CD4-positive, CD25-positive, alpha-beta regulatory T cell (primary cell): ENCODE measurements around the gene GLIPR1. TPM values are rescaled to one million over a fixed set of nuclear protein-coding genes. Genes with fewer than 3 reads are reported as not detected.
"Not testable (repeated sequence)": the region's sequence is repeated elsewhere in the genome, so short reads cannot be mapped to it uniquely, and the experiment has no call there.

Experiments
- ATAC-seq, 2 donors: fragments of 150-1000 bp; cut with Tn5 transposase; one replicate each; pipeline ENCODE4 v1.10.0; 2021; ENCODE audit warnings: low read depth in 2 of 2, moderate number of reproducible peaks in 2 of 2, moderate library complexity in 1 of 2
- DNase-seq, 3 donors: peaks; one replicate each; pipeline versions ENCODE4 v3.0.0 to v3.0.0-alpha.2; 2012 to 2022; ENCODE audit warnings: mixed read lengths in 1 of 3
- H3K27ac ChIP-seq: one replicate; pipeline ENCODE4 v1.7.0; 2013; ENCODE audit warnings: mild to moderate bottlenecking, low read length; ENCODE audit not compliant: insufficient read depth, poor library complexity, severe bottlenecking
- H3K27me3 ChIP-seq: one replicate; pipeline ENCODE4 v1.7.0; 2013; ENCODE audit warnings: low read length; ENCODE audit not compliant: control insufficient read depth, insufficient read depth
- H3K36me3 ChIP-seq: one replicate; pipeline ENCODE4 v1.7.0; 2013; ENCODE audit warnings: mild to moderate bottlenecking, low read length, moderate library complexity; ENCODE audit not compliant: control insufficient read depth, insufficient read depth
- H3K4me1 ChIP-seq: 2 replicates; pipeline ENCODE4 v1.7.0; 2013; ENCODE audit warnings: mild to moderate bottlenecking, low read length; ENCODE audit not compliant: insufficient read depth, control insufficient read depth, poor library complexity, severe bottlenecking
- H3K4me3 ChIP-seq: one replicate; pipeline ENCODE4 v1.7.0; 2013; ENCODE audit warnings: low read depth, mild to moderate bottlenecking, low read length, moderate library complexity
- H3K9me3 ChIP-seq, 2 experiments: 1 replicate in 1 of 2; 2 replicates in 1 of 2; pipeline ENCODE4 v1.7.0; 2013; ENCODE audit warnings: low read length in 2 of 2, mild to moderate bottlenecking in 1 of 2, moderate library complexity in 1 of 2; ENCODE audit not compliant: control insufficient read depth in 2 of 2
- H3K27ac Mint-ChIP-seq, 3 donors: one replicate each; pipeline ENCODE4 v1.8.0; 2020 to 2022; ENCODE audit warnings: mild to moderate bottlenecking in 3 of 3, mixed read lengths in 3 of 3, moderate library complexity in 2 of 3
- H3K27me3 Mint-ChIP-seq: one replicate; pipeline ENCODE4 v1.8.0; 2022; ENCODE audit warnings: mild to moderate bottlenecking, mixed read lengths
- H3K36me3 Mint-ChIP-seq: one replicate; pipeline ENCODE4 v1.8.0; 2020; ENCODE audit warnings: mixed read lengths
- H3K4me1 Mint-ChIP-seq, 4 donors: one replicate each; pipeline ENCODE4 v1.8.0; 2020 to 2022; ENCODE audit warnings: mixed read lengths in 4 of 4, mild to moderate bottlenecking in 1 of 4
- H3K4me3 Mint-ChIP-seq, 4 donors: one replicate each; pipeline ENCODE4 v1.8.0; 2020 to 2022; ENCODE audit warnings: mild to moderate bottlenecking in 4 of 4, mixed read lengths in 4 of 4, moderate library complexity in 3 of 4
- H3K9me3 Mint-ChIP-seq, 7 donors: one replicate each; pipeline ENCODE4 v1.8.0; 2020 to 2022; ENCODE audit warnings: mixed read lengths in 7 of 7, mild to moderate bottlenecking in 3 of 7, moderate library complexity in 2 of 7
- polyA plus RNA-seq, 4 donors: library from polyadenylated mRNA; unstranded; fragments of 300-500 nt; fragmentation: Illumina TruSeq; gene quantifications; one replicate each; pipeline ENCODE4 v1.2.3, GENCODE V29; 2021
- total RNA-seq: library from RNA; stranded (reverse); gene quantifications from one replicate; pipeline ENCODE4 v1.2.3, GENCODE V29; 2022

The GLIPR1 gene
- total and polyA plus RNA-seq, 5 donors from 2014 or later: 91.4 to 207 (median 167) TPM

GRCh38 chr12:75503866-75504265, 23.3 kb downstream of the GLIPR1 start:
- Mint-ChIP-seq H3K9me3 (no peaks in the 10 kb centered on the region), H3K36me3 (peaks cover 20% of the 10 kb centered on the region), H3K4me3 (no peak overlapping the region), H3K27me3 (no peaks in the 10 kb centered on the region), H3K27ac (no peak overlapping the region), H3K4me1 (peaks cover 12 to 16% (median 14%) of the 10 kb centered on the region in 4 donors)
- H3K4me3 ChIP-seq: no peak overlapping the region
- H3K27ac ChIP-seq: no peak overlapping the region
- no peak for ATAC-seq
- DNase-seq: no peak
- peaks cover 77% of the 10 kb centered on the region for H3K36me3 ChIP-seq
- no peaks in the 10 kb centered on the region for H3K27me3 ChIP-seq
- no peaks in the 10 kb centered on the region for H3K4me1 ChIP-seq
- H3K9me3 ChIP-seq: no peaks in the 10 kb centered on the region

DNA sequence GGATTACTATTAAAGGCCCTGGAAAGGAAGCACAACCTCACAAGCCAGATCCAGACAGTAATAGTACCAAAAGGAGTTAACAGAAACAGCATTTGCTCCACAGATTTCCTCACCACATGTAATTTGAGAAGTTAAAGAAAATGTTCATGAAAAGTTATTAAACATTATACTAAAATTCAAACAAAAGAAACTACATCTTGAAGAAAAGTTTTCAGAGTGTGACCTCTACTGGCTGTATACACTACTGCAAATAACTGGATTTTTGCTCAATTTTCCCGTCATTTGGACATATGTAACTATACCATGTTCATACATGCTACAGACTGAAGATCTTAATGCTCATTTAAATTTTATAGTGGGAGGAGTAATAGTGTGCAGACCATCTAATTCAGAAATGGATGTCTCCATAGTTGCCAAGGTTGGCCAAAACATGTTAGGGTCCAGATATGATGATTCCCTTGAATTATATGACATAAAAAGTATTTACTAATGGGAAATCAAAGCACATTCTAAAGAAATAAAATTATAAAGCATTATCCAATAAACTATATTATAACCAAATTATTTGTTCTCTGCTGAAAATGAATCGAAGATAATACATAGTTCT, 25.3 kb downstream of the GLIPR1 start:
- H3K36me3 ChIP-seq: peaks cover 59% of the 10 kb centered on the region
- Mint-ChIP-seq H3K27ac (no peak overlapping the region), H3K36me3 (peaks cover 16% of the 10 kb centered on the region), H3K4me1 (peaks cover 21 to 30% (median 26%) of the 10 kb centered on the region in 4 donors), H3K9me3 (no peaks in the 10 kb centered on the region), H3K27me3 (no peaks in the 10 kb centered on the region), H3K4me3 (peak overlapping the region in 1 of 4 donors; percentile 62)
- no peak overlapping the region for H3K4me3 ChIP-seq
- no peaks in the 10 kb centered on the region for H3K9me3 ChIP-seq
- DNase-seq (peak in 2 of 3 donors; percentile 40 to 54), ATAC-seq (peak in 1 of 2 donors; percentile 55)
- H3K4me1 ChIP-seq: peaks cover 16% of the 10 kb centered on the region
- no peaks in the 10 kb centered on the region for H3K27me3 ChIP-seq
- H3K27ac ChIP-seq: peak overlapping the region; percentile 28

- H3K4me3 Mint-ChIP-seq: peak overlapping the region in 1 of 4 donors; percentile 4
- no peaks in the 10 kb centered on the region for H3K27me3 Mint-ChIP-seq
- Histone ChIP-seq H3K36me3 (peaks cover 46% of the 10 kb centered on the region), H3K9me3 (no peaks in the 10 kb centered on the region), H3K27me3 (no peaks in the 10 kb centered on the region), H3K4me3 (no peak overlapping the region), H3K4me1 (peaks cover 22% of the 10 kb centered on the region), H3K27ac (peak overlapping the region; percentile 18)
- DNase-seq (no peak), ATAC-seq (no peak)
- H3K36me3 Mint-ChIP-seq: peaks cover 11% of the 10 kb centered on the region
- peak overlapping the region in 1 of 3 donors; percentile 24 for H3K27ac Mint-ChIP-seq
- peaks cover 0 to 3% (median 0%) of the 10 kb centered on the region in 7 donors for H3K9me3 Mint-ChIP-seq
- H3K4me1 Mint-ChIP-seq: peaks cover 30 to 41% (median 33%) of the 10 kb centered on the region in 4 donors
These were observed 26.5 kb downstream of the GLIPR1 start for GRCh38 chr12:75507086-75507485.

DNA sequence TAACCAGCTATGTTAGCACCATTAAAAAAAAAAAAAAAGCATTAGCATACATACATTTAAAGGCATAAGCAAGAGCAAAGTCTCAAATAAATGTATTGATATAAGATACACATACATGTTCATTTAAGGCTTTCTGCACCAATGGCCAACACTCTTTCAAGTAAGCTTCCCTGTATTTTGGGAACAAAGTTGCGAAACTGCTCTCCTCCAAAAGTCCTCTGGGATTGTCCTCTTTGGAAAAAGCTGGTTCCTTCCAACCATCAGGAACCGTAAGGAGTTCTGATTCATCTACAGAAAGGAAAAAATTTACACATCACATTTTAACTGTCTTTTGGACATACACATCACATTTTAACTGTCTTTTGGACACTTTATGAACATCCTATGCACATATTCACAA, 27.6 kb downstream of the GLIPR1 start:
- no peak for ATAC-seq
- H3K27me3 Mint-ChIP-seq: no peaks in the 10 kb centered on the region
- no peak overlapping the region for H3K4me3 Mint-ChIP-seq
- H3K27me3 ChIP-seq: no peaks in the 10 kb centered on the region
- H3K4me1 ChIP-seq: peaks cover 22% of the 10 kb centered on the region
- peaks cover 30 to 42% (median 33%) of the 10 kb centered on the region in 4 donors for H3K4me1 Mint-ChIP-seq
- peaks cover 36% of the 10 kb centered on the region for H3K36me3 ChIP-seq
- no peak for DNase-seq
- H3K27ac ChIP-seq: no peak overlapping the region
- no peak overlapping the region for H3K4me3 ChIP-seq
- peaks cover 0 to 3% (median 0%) of the 10 kb centered on the region in 7 donors for H3K9me3 Mint-ChIP-seq
- H3K27ac Mint-ChIP-seq: peak overlapping the region in 1 of 3 donors; percentile 34
- no peaks in the 10 kb centered on the region for H3K9me3 ChIP-seq
- H3K36me3 Mint-ChIP-seq: peaks cover 11% of the 10 kb centered on the region

GRCh38 chr12:75509621-75510020, 29.1 kb downstream of the GLIPR1 start:
- H3K27ac ChIP-seq: peak overlapping the region; percentile 88
- no peaks in the 10 kb centered on the region for H3K9me3 ChIP-seq
- ATAC-seq (no peak), DNase-seq (no peak)
- no peaks in the 10 kb centered on the region for H3K27me3 Mint-ChIP-seq
- H3K4me1 ChIP-seq: peaks cover 22% of the 10 kb centered on the region
- peaks cover 21% of the 10 kb centered on the region for H3K36me3 ChIP-seq
- H3K4me3 ChIP-seq: peak overlapping the region; percentile 99
- H3K4me1 Mint-ChIP-seq: peaks cover 30 to 42% (median 32%) of the 10 kb centered on the region in 4 donors
- peaks cover 8% of the 10 kb centered on the region for H3K36me3 Mint-ChIP-seq
- peaks cover 0 to 3% (median 0%) of the 10 kb centered on the region in 7 donors for H3K9me3 Mint-ChIP-seq
- peak overlapping the region; percentile 97 to 100 (median 98) for H3K4me3 Mint-ChIP-seq
- H3K27ac Mint-ChIP-seq: peak overlapping the region; percentile 20 to 98 (median 55)
- no peaks in the 10 kb centered on the region for H3K27me3 ChIP-seq

GRCh38 chr12:75511116-75512048, 30.8 kb downstream of the GLIPR1 start, which contains the start of gene KRR1:
KRR1 (minus strand) TSS chr12:75511609; CDS start chr12:75511597, 12 bp downstream.
- H3K4me3 Mint-ChIP-seq: peak within 1 kb of the TSS; percentile 97 to 100 (median 98)
- peak within 1 kb of the TSS; percentile 98 to 100 (median 99) for H3K27ac Mint-ChIP-seq
- H3K27me3 Mint-ChIP-seq: no peaks in the 10 kb centered on the region
- Histone ChIP-seq H3K36me3 (peaks cover 8% of the 10 kb centered on the region), H3K27ac (peak within 1 kb of the TSS; percentile 88), H3K4me1 (peaks cover 22% of the 10 kb centered on the region), H3K27me3 (no peaks in the 10 kb centered on the region), H3K9me3 (no peaks in the 10 kb centered on the region), H3K4me3 (peak within 1 kb of the TSS; percentile 99)
- peaks cover 0 to 3% (median 0%) of the 10 kb centered on the region in 7 donors for H3K9me3 Mint-ChIP-seq
- peaks cover 4% of the 10 kb centered on the region for H3K36me3 Mint-ChIP-seq
- H3K4me1 Mint-ChIP-seq: peaks cover 24 to 39% (median 27%) of the 10 kb centered on the region in 4 donors
- ATAC-seq: peak; percentile 97 to 98
- peak; percentile 83 to 99 (median 90) for DNase-seq

DNA sequence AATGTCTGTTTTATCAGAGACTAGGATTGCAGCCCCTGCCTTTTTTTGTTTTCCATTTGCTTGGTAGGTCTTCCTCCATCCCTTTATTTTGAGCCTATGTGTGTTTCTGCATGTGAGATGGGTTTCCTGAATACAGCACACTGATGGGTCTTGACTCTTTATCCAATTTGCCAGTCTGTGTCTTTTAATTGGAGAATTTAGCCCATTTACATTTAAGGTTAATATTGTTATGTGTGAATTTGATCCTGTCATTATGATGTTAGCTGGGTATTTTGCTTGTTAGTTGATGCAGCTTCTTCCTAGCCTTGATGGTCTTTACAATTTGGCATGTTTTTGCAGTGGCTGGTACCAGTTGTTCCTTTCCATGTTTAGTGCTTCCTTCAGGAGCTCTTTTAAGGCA, 40.7 kb downstream of the GLIPR1 start:
- not testable (repeated sequence) for H3K27ac ChIP-seq, ATAC-seq, H3K27me3 ChIP-seq, H3K4me3 Mint-ChIP-seq, H3K9me3 Mint-ChIP-seq, H3K4me1 ChIP-seq, H3K4me1 Mint-ChIP-seq, H3K4me3 ChIP-seq, DNase-seq, H3K27ac Mint-ChIP-seq, H3K36me3 ChIP-seq, H3K36me3 Mint-ChIP-seq, H3K9me3 ChIP-seq
- peaks cover 20% of the 10 kb centered on the region for H3K27me3 Mint-ChIP-seq
